GM12878 (cell line): ENCODE measurements around the gene ANO10. TPM values are rescaled to one million over a fixed set of nuclear protein-coding genes. Genes with fewer than 3 reads are reported as not detected.
"Not testable (repeated sequence)": the region's sequence is repeated elsewhere in the genome, so short reads cannot be mapped to it uniquely, and the experiment has no call there.

Experiments used
- ATAC-seq: fragments of 200-7000 bp; cut with Tn5 transposase; 3 replicates; pipeline ENCODE4 v1.9.1; 2020; ENCODE audit warnings: mild to moderate bottlenecking, moderate library complexity
- BruUV-seq: library from RNA; stranded (reverse); fragments of 400-500 nt; replicated peaks from 2 replicates; lab custom pipeline; 2021; lab: Mats Ljungman, UMichigan
- CTCF ChIA-PET: fragments of 300-600 bp; sonication (Branson Sonifier 250); formaldehyde crosslinking; extraction: SDS; loops from one replicate; lab custom pipeline; 2021; ENCODE audit warnings: inconsistent platforms; lab: Yijun Ruan, JAX
- POLR2A ChIA-PET: fragments of 350-600 bp; formaldehyde crosslinking; extraction: SDS; loops from one replicate; lab custom pipeline; 2021; ENCODE audit warnings: inconsistent platforms; lab: Charles Lee
- RAD21 ChIA-PET: fragments of 300-600 bp; sonication (Branson Sonifier 250); formaldehyde crosslinking; loops from one replicate; lab custom pipeline; 2023; ENCODE audit warnings: antibody characterized with exemption; ENCODE audit not compliant: unreplicated experiment; lab: Charles Lee
- SMC1A ChIA-PET: fragments of 300-600 bp; sonication (Branson Sonifier 250); formaldehyde crosslinking; loops from one replicate; lab custom pipeline; 2023; ENCODE audit not compliant: unreplicated experiment, uncharacterized antibody; lab: Charles Lee
- DNase-seq: peaks from one replicate; pipeline ENCODE4 v3.0.0-alpha.2; 2011; ENCODE audit warnings: low read depth, low spot score
- FAIRE-seq: peaks from 3 replicates; lab custom pipeline; 2011; peaks lifted over from hg19 to GRCh38; lab: Jason Lieb, UNC
- H2AFZ ChIP-seq: 2 replicates; pipeline ENCODE4 v1.6.0; 2011; ENCODE audit warnings: low read depth, low read length, control low read depth; ENCODE audit not compliant: control insufficient read depth
- H3K27ac ChIP-seq: 2 replicates; pipeline ENCODE4 v1.5.1; 2011; ENCODE audit warnings: control low read depth; ENCODE audit not compliant: control insufficient read depth, insufficient read depth
- H3K27me3 ChIP-seq, 2 experiments: replicated peaks in 1 of 2; 2 replicates each; pipeline versions ENCODE4 v1.6.0 to v1.6.1; 2011; ENCODE audit warnings: low read length in 1 of 2; ENCODE audit not compliant: control insufficient read depth in 2 of 2, insufficient read depth in 2 of 2
- H3K36me3 ChIP-seq, 2 experiments: 2 replicates each; pipeline ENCODE4 v1.5.1; 2011; ENCODE audit warnings: low read length in 1 of 2; ENCODE audit not compliant: control insufficient read depth in 2 of 2, insufficient read depth in 2 of 2
- H3K4me1 ChIP-seq: 2 replicates; pipeline ENCODE4 v1.6.1; 2011; ENCODE audit warnings: mild to moderate bottlenecking, low read length, moderate library complexity, mixed read lengths; ENCODE audit not compliant: control insufficient read depth, insufficient read depth
- H3K4me2 ChIP-seq: 2 replicates; pipeline ENCODE4 v1.6.0; 2011; ENCODE audit warnings: control low read depth; ENCODE audit not compliant: control insufficient read depth, insufficient read depth
- H3K4me3 ChIP-seq: fragments of 200-600 bp; sonication (generic); 2 replicates; pipeline ENCODE4 v1.5.1; 2016
- H3K79me2 ChIP-seq: 2 replicates; pipeline ENCODE4 v1.6.0; 2011; ENCODE audit warnings: low read length; ENCODE audit not compliant: control insufficient read depth, insufficient read depth
- H3K9ac ChIP-seq: 2 replicates; pipeline ENCODE4 v1.8.0; 2011; ENCODE audit warnings: low read length, control low read depth, mixed read lengths; ENCODE audit not compliant: control insufficient read depth, insufficient read depth
- H3K9me3 ChIP-seq: replicated peaks from 3 replicates; pipeline ENCODE4 v1.5.1; 2011; ENCODE audit warnings: mild to moderate bottlenecking, low read length; ENCODE audit not compliant: control insufficient read depth, insufficient read depth
- H4K20me1 ChIP-seq: 2 replicates; pipeline ENCODE4 v1.6.0; 2011; ENCODE audit not compliant: control insufficient read depth, insufficient read depth
- SMARCA5 ChIP-seq: fragments of 450-650 bp; IDR thresholded peaks from 2 replicates; pipeline ENCODE4 v1.6.1; 2017; ENCODE audit warnings: mild to moderate bottlenecking
- WGBS: methylation state at CpG from one replicate; pipeline ENCODE4 v1.1.6; 2016; ENCODE audit warnings: low lambda C conversion rate; ENCODE audit not compliant: insufficient replicate concordance, insufficient coverage; ENCODE audit errors: missing lambda C conversion rate; 5-methylcytosine and 5-hydroxymethylcytosine counted together
- in situ Hi-C: fragments of 300-500 bp; cut with MboI; formaldehyde crosslinking; loops from 9 replicates; pipeline ENCODE4 v1.14.3; 2018; ENCODE audit warnings: mixed read lengths
- intact Hi-C: fragments of 100-400 bp; cut with micrococcal nuclease; formaldehyde crosslinking; loops from one replicate; pipeline ENCODE4 v1.14.2; 2022; ENCODE audit not compliant: unreplicated experiment
- polyA plus RNA-seq, 11 experiments: library from polyadenylated mRNA; depleted of rRNA in 4 of 11; unstranded in 6 of 11; stranded (reverse) in 5 of 11; fragments of >200 nt; fragmentation: Nextera tagmentation in 4 of 11; fragmentation: Illumina TruSeq in 1 of 11; extraction: Ambion mirVana in 4 of 11; extraction: Trizol in 1 of 11; gene quantifications; 1 replicate in 1 of 11; 2 replicates in 10 of 11; pipeline versions ENCODE4 v1.2.1 to v1.2.3, GENCODE V29; 2011 to 2016; ENCODE audit warnings: inconsistent platforms in 2 of 11, missing spikeins in 2 of 11, low read depth in 1 of 11
- total RNA-seq, 4 experiments: library from RNA; depleted of rRNA in 3 of 4; stranded (reverse); fragments of >200 nt in 3 of 4; fragmentation: Illumina TruSeq in 1 of 4; extraction: Trizol in 1 of 4; gene quantifications; 2 replicates each; pipeline versions ENCODE4 v1.2.1 to v1.2.3, GENCODE V29; 2013 to 2021

ANO10 gene
- total and polyA plus RNA-seq, 10 of the 15 experiments (the other 5 are each of a cell fraction or from before 2014, with no cell fraction given), result 0.29 to 21.9 (median 1.6) TPM

DNA sequence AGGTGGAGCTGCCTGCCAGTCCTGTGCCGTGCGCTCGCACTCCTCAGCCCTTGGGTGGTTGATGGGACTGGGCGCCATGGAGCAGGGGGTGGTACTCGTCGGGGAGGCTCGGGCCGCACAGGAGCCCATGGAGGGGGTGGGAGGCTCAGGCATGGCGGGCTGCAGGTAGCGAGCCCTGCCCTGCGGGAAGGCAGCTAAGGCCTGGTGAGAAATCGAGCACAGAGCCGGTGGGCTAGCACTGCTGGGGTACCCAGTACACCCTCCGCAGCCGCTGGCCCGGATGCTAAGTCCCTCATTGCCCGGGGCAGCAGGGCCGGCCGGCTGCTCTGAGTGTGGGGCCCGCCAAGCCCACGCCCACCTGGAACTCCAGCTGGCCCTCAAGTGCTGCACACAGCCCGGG lies 34.6 kb upstream of the ANO10 start:
- H3K4me3 ChIP-seq, DNase-seq, SMC1A ChIA-PET, H3K27ac ChIP-seq, RAD21 ChIA-PET, intact Hi-C loops, H3K9ac ChIP-seq, H3K79me2 ChIP-seq, H4K20me1 ChIP-seq, H3K9me3 ChIP-seq, H2AFZ ChIP-seq, POLR2A ChIA-PET, H3K4me1 ChIP-seq, ATAC-seq, H3K27me3 ChIP-seq, CTCF ChIA-PET, in situ Hi-C loops, BruUV-seq, H3K36me3 ChIP-seq, H3K4me2 ChIP-seq, FAIRE-seq: not testable (repeated sequence)
- WGBS, result 68% methylated on average over 14 of the region's 22 CpGs

DNA sequence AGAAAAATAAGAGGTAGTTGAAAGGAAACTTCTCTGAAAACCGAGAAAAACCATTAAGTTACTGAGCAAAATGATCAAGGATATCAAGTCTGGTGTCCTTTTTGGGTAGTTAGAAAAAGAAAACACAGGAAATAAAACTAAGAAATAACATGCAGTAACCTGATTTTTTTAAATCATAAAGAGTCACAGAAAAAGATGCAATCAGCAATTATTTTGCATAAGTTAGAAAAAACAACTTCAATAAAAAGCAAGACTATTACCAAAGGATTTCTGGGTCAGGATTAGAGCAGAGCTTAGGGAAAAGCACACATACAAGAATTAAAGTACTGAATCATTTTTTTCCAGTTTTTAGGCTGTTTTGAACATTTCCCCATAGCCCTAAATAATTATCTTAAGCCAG lies 28.5 kb upstream of the ANO10 start:
- ChIA-PET SMC1A (interaction anchor here (1.1 kb wide), 1 partner anchor 10 kb away, joined by 3 read pairs; no protein-coding TSS in a partner anchor), CTCF (interaction anchor here (0.8 to 1.3 kb wide), 2 partner anchors 97 to 205 kb away, joined by 3 read pairs; no protein-coding TSS in a partner anchor)

More for the DNA sequence above, 28.5 kb upstream of the ANO10 start:
- no peak for ATAC-seq
- BruUV-seq, result no TSS peak
- FAIRE-seq, result no peak
- Histone ChIP-seq H3K4me3 (no peak overlapping the region), H3K4me2 (no peak overlapping the region), H4K20me1 (no peaks in the 10 kb centered on the region), H3K36me3 (no peaks in the 10 kb centered on the region), H2AFZ (no peak overlapping the region), H3K79me2 (no peaks in the 10 kb centered on the region), H3K27me3 (no peaks in the 10 kb centered on the region), H3K9ac (no peak overlapping the region), H3K9me3 (no peaks in the 10 kb centered on the region), H3K27ac (no peak overlapping the region), H3K4me1 (no peaks in the 10 kb centered on the region)
- TF ChIP-seq SMARCA5, result no peak
- RAD21 ChIA-PET, result no interaction called here
- 0% methylated on average over 1 of the region's 1 CpG for WGBS
- in situ Hi-C loops, result no loop called here
- DNase-seq, result no peak
- POLR2A ChIA-PET, result interaction anchor here (0.7 kb wide), 1 partner anchor 107 kb away, joined by 3 read pairs; no protein-coding TSS in a partner anchor
- intact Hi-C loops, result no loop called here
